Osteoblast (primary cell): ENCODE results near the gene KDM4E. TPM values are rescaled to one million over a fixed set of nuclear protein-coding genes. Genes with fewer than 3 reads are reported as not detected.
"Not testable (repeated sequence)": the region's sequence is repeated elsewhere in the genome, so short reads cannot be mapped to it uniquely, and the experiment has no call there.

ENCODE experiments used
- DNase-seq: peaks from one replicate; pipeline ENCODE4 v3.0.0; 2011; ENCODE audit warnings: low spot score, mixed read lengths; ENCODE audit not compliant: insufficient read length; ENCODE audit errors: missing footprints
- H2AFZ ChIP-seq: 2 replicates; pipeline ENCODE4 v1.6.0; 2011; ENCODE audit warnings: mild to moderate bottlenecking, low read length
- H3K27ac ChIP-seq: 2 replicates; pipeline ENCODE4 v1.5.1; 2011; ENCODE audit warnings: mild to moderate bottlenecking, low read depth, low read length, moderate library complexity
- H3K27me3 ChIP-seq: 2 replicates; pipeline ENCODE4 v1.6.0; 2012; ENCODE audit warnings: mild to moderate bottlenecking, control low read depth, inconsistent platforms, low read length, moderate library complexity; ENCODE audit not compliant: insufficient read depth
- H3K36me3 ChIP-seq: 2 replicates; pipeline ENCODE4 v1.5.1; 2011; ENCODE audit warnings: mild to moderate bottlenecking, low read length, control low read depth, moderate library complexity; ENCODE audit not compliant: insufficient read depth
- H3K4me1 ChIP-seq: 2 replicates; pipeline ENCODE4 v1.5.1; 2011; ENCODE audit warnings: mild to moderate bottlenecking, low read length, control low read depth, moderate library complexity; ENCODE audit not compliant: insufficient read depth
- H3K4me2 ChIP-seq: 2 replicates; pipeline ENCODE4 v1.6.0; 2011; ENCODE audit warnings: mild to moderate bottlenecking, low read length; ENCODE audit not compliant: insufficient read depth
- H3K4me3 ChIP-seq: fragments of 200-600 bp; sonication (generic); 3 replicates; pipeline ENCODE4 v1.5.1; 2012; ENCODE audit warnings: mild to moderate bottlenecking, low read length, inconsistent platforms; ENCODE audit not compliant: insufficient read depth
- H3K79me2 ChIP-seq: 2 replicates; pipeline ENCODE4 v1.6.0; 2012; ENCODE audit warnings: mild to moderate bottlenecking, low read length, control low read depth, inconsistent platforms; ENCODE audit not compliant: insufficient read depth
- H3K9me3 ChIP-seq: 2 replicates; pipeline ENCODE4 v1.5.1; 2011; ENCODE audit warnings: low read depth, low read length, control low read depth
- H4K20me1 ChIP-seq: 2 replicates; pipeline ENCODE4 v1.6.0; 2012; ENCODE audit warnings: mild to moderate bottlenecking, low read length, control low read depth; ENCODE audit not compliant: insufficient read depth
- CTCF ChIP-seq: IDR thresholded peaks from 2 replicates; pipeline ENCODE4 v1.5.1; 2011; ENCODE audit warnings: mild to moderate bottlenecking, low read depth, low read length, moderate library complexity; ENCODE audit errors: extremely low read depth
- total RNA-seq: library from RNA; depleted of rRNA; stranded (reverse); fragments of >200 nt; gene quantifications from 2 replicates; pipeline ENCODE4 v1.2.3, GENCODE V29; 2012

KDM4E gene
- total RNA-seq, 1 donor, result not detected

GRCh38 chr11:95005642-95006041 lies 19.4 kb upstream of the KDM4E start:
- Histone ChIP-seq H3K4me1 (no peaks in the 10 kb centered on the region), H3K27ac (no peak overlapping the region), H3K4me3 (no peak overlapping the region), H4K20me1 (no peaks in the 10 kb centered on the region), H3K9me3 (no peaks in the 10 kb centered on the region), H3K79me2 (no peaks in the 10 kb centered on the region), H2AFZ (no peak overlapping the region), H3K36me3 (no peaks in the 10 kb centered on the region), H3K27me3 (peaks cover 13% of the 10 kb centered on the region), H3K4me2 (no peak overlapping the region)
- DNase-seq, result no peak
- TF ChIP-seq CTCF, result no peak

DNA sequence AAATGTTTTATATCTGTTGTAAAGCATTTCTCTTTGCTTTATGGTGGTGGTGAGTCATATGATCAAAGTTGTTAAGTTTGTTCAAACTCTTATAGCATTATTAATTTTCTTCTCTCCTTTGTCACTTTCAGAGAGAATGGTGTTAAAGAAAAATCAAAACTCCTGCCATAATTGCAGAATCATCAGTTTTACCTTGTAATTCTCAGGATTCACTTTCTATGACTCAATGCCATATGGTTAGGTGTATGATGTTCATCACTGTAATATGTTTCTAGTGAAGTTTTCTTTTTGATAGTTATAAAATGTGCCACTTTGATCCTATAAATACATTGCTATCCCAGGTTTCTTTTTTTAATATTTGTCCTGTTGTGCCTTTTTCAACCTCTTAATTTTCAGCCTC lies 13.7 kb upstream of the KDM4E start:
- no peak for DNase-seq
- Histone ChIP-seq H3K9me3 (no peaks in the 10 kb centered on the region), H3K27ac (no peak overlapping the region), H3K27me3 (peaks cover 17% of the 10 kb centered on the region), H3K36me3 (no peaks in the 10 kb centered on the region), H4K20me1 (no peaks in the 10 kb centered on the region), H3K79me2 (no peaks in the 10 kb centered on the region), H3K4me2 (no peak overlapping the region), H3K4me3 (no peak overlapping the region), H3K4me1 (no peaks in the 10 kb centered on the region), H2AFZ (no peak overlapping the region)
- TF ChIP-seq CTCF, result no peak

- Histone ChIP-seq H3K4me1 (no peaks in the 10 kb centered on the region), H3K36me3 (no peaks in the 10 kb centered on the region), H3K9me3 (no peaks in the 10 kb centered on the region), H3K4me3 (no peak overlapping the region), H3K4me2 (no peak overlapping the region), H3K79me2 (no peaks in the 10 kb centered on the region), H3K27me3 (peaks cover 7% of the 10 kb centered on the region), H3K27ac (no peak overlapping the region), H2AFZ (no peak overlapping the region), H4K20me1 (no peaks in the 10 kb centered on the region)
- TF ChIP-seq CTCF, result no peak
- no peak for DNase-seq
Observed at GRCh38 chr11:95014184-95014821, 10.8 kb upstream of the KDM4E start.

DNA sequence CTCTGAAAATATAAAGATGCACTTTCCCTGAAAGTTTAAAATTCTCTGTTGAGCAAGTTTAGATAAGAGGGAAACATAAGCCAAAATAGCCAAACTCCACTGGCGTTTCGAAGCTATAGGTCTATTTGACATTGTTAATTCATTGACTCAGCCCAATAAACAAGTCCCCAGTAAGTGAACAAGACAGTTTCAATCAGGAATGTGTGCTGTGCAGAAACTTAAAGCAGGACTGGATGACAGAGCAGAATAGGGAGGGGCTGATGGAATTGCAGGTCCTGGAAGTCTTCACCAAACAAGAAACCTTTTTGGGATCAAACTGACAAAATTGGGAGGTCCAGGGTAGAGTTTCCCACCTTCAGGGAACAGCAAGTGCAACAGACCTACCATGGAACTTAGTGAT lies 8.9 kb upstream of the KDM4E start:
- H2AFZ ChIP-seq, result no peak overlapping the region
- peaks cover 5% of the 10 kb centered on the region for H3K27me3 ChIP-seq

DNA sequence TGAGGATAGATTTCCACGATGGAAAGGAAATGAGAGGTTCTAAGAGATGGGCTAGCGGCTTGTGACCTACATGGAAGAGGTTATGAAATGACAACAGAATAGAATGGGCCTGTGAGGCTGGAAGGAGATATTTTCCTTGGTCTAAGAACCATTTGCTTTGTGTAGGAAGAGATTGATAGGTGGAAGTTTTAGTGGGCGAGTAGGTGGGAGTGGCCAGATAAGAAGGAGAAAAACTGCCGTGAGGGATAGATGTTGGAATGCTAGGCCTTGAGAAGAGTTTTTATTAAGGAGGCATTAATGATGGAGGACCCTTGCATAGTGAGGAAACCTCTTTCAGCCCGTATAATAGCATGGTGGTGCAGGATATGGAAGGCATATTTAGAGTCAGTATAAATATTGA lies 3.6 kb upstream of the KDM4E start:
- H3K36me3 ChIP-seq, DNase-seq, H2AFZ ChIP-seq, H3K9me3 ChIP-seq, H3K27ac ChIP-seq, H3K27me3 ChIP-seq, H3K79me2 ChIP-seq, H4K20me1 ChIP-seq, H3K4me3 ChIP-seq, H3K4me1 ChIP-seq, H3K4me2 ChIP-seq: not testable (repeated sequence)

More for the DNA sequence above, 8.9 kb upstream of the KDM4E start:
- TF ChIP-seq CTCF, result no peak
- Histone ChIP-seq H4K20me1 (no peaks in the 10 kb centered on the region), H3K4me1 (no peaks in the 10 kb centered on the region), H3K4me2 (no peak overlapping the region), H3K9me3 (no peaks in the 10 kb centered on the region), H3K27ac (no peak overlapping the region), H3K36me3 (no peaks in the 10 kb centered on the region), H3K4me3 (no peak overlapping the region), H3K79me2 (no peaks in the 10 kb centered on the region)
- DNase-seq, result no peak

GRCh38 chr11:95025594-95025993 lies 536 bp downstream of the KDM4E start:
- DNase-seq, H3K9me3 ChIP-seq, H3K27me3 ChIP-seq, H3K4me2 ChIP-seq, H4K20me1 ChIP-seq, H3K4me3 ChIP-seq, H3K27ac ChIP-seq, H3K36me3 ChIP-seq, H3K79me2 ChIP-seq, H2AFZ ChIP-seq, H3K4me1 ChIP-seq: not testable (repeated sequence)
